Measurements from ENCODE around the gene TRIM24.

Gene TRIM24

GRCh38 chr7:138584283-138584682 lies 124.2 kb downstream of the TRIM24 start:
- no peak for DNase-seq

GRCh38 chr7:138584696-138585095 lies 124.6 kb downstream of the TRIM24 start:
- DNase-seq = no peak

- DNase-seq = no peak
Observed at GRCh38 chr7:138585283-138585993, 125.4 kb downstream of the TRIM24 start.

GRCh38 chr7:138587485-138587884 lies 127.4 kb downstream of the TRIM24 start:
- DNase-seq = no peak

GRCh38 chr7:138588986-138589385 lies 128.9 kb downstream of the TRIM24 start:
- DNase-seq = no peak

GRCh38 chr7:138590154-138590553 lies 130.1 kb downstream of the TRIM24 start:
- DNase-seq = no peak

GRCh38 chr7:138595454-138595853 lies 135.4 kb downstream of the TRIM24 start:
- no peak for DNase-seq

- no peak for DNase-seq
Observed at GRCh38 chr7:138602451-138602850, 142.4 kb downstream of the TRIM24 start.

GRCh38 chr7:138603549-138604318 lies 143.7 kb downstream of the TRIM24 start:
- no peak for DNase-seq

GRCh38 chr7:138606236-138606635 lies 146.2 kb downstream of the TRIM24 start:
- DNase-seq = no peak

GRCh38 chr7:138607216-138608126 lies 147.4 kb downstream of the TRIM24 start:
- DNase-seq = no peak

- DNase-seq = no peak
Observed at GRCh38 chr7:138608275-138608674, 148.2 kb downstream of the TRIM24 start.

GRCh38 chr7:138610671-138611170 lies 150.7 kb downstream of the TRIM24 start:
- DNase-seq = no peak

GRCh38 chr7:138613630-138614029 lies 153.6 kb downstream of the TRIM24 start:
- DNase-seq = no peak

GRCh38 chr7:138616085-138616484 lies 156.0 kb downstream of the TRIM24 start:
- DNase-seq = no peak

GRCh38 chr7:138618506-138618905 lies 158.4 kb downstream of the TRIM24 start:
- DNase-seq = no peak

GRCh38 chr7:138618933-138619332 lies 158.9 kb downstream of the TRIM24 start:
- DNase-seq = no peak

GRCh38 chr7:138622841-138623240 lies 162.8 kb downstream of the TRIM24 start:
- no peak for DNase-seq

- DNase-seq = no peak
Observed at GRCh38 chr7:138625084-138625848, 165.2 kb downstream of the TRIM24 start.

- DNase-seq = no peak
Observed at GRCh38 chr7:138625849-138626230, 165.8 kb downstream of the TRIM24 start.

GRCh38 chr7:138626846-138627245 lies 166.8 kb downstream of the TRIM24 start:
- no peak for DNase-seq

- no peak for DNase-seq
Observed at GRCh38 chr7:138627361-138627760, 167.3 kb downstream of the TRIM24 start.

All from NCI-H226 (cell line).